SJSA1 (cell line): ENCODE results near the gene PRX. TPM values are rescaled to one million over a fixed set of nuclear protein-coding genes. Genes with fewer than 3 reads are reported as not detected.
"Not testable (repeated sequence)": the region's sequence is repeated elsewhere in the genome, so short reads cannot be mapped to it uniquely, and the experiment has no call there.

ENCODE experiments used
- DNase-seq, 2 experiments: peaks; one replicate each; pipeline ENCODE4 v3.0.0-alpha.2; 2015 to 2020; ENCODE audit warnings: low spot score in 2 of 2, low read depth in 1 of 2
- H3K27ac ChIP-seq: fragments of 250-450 bp; sonication (Bioruptor Pico); 2 replicates; pipeline ENCODE4 v1.5.1; 2020; ENCODE audit warnings: mild to moderate bottlenecking, moderate library complexity
- H3K27me3 ChIP-seq: fragments of 250-450 bp; sonication (Bioruptor Pico); replicated peaks from 2 replicates; pipeline ENCODE4 v1.5.1; 2020; ENCODE audit warnings: mild to moderate bottlenecking, moderate library complexity
- H3K36me3 ChIP-seq: fragments of 250-450 bp; sonication (Bioruptor Pico); 2 replicates; pipeline ENCODE4 v1.5.1; 2020; ENCODE audit warnings: mild to moderate bottlenecking
- H3K4me1 ChIP-seq: fragments of 250-450 bp; sonication (Bioruptor Pico); replicated peaks from 2 replicates; pipeline ENCODE4 v1.6.1; 2021; ENCODE audit warnings: mild to moderate bottlenecking
- H3K4me3 ChIP-seq: fragments of 250-450 bp; sonication (Bioruptor Pico); 2 replicates; pipeline ENCODE4 v1.5.1; 2020; ENCODE audit warnings: mild to moderate bottlenecking
- H3K9me3 ChIP-seq: fragments of 250-450 bp; sonication (Bioruptor Pico); replicated peaks from 2 replicates; pipeline ENCODE4 v1.5.1; 2020; ENCODE audit warnings: mild to moderate bottlenecking
- total RNA-seq: library from RNA; depleted of rRNA; stranded (reverse); fragments of >200 nt; shearing (Covaris generic); gene quantifications from 2 replicates; pipeline ENCODE4 v1.2.3, GENCODE V29; 2014; rRNA removed

The PRX gene, protein sequence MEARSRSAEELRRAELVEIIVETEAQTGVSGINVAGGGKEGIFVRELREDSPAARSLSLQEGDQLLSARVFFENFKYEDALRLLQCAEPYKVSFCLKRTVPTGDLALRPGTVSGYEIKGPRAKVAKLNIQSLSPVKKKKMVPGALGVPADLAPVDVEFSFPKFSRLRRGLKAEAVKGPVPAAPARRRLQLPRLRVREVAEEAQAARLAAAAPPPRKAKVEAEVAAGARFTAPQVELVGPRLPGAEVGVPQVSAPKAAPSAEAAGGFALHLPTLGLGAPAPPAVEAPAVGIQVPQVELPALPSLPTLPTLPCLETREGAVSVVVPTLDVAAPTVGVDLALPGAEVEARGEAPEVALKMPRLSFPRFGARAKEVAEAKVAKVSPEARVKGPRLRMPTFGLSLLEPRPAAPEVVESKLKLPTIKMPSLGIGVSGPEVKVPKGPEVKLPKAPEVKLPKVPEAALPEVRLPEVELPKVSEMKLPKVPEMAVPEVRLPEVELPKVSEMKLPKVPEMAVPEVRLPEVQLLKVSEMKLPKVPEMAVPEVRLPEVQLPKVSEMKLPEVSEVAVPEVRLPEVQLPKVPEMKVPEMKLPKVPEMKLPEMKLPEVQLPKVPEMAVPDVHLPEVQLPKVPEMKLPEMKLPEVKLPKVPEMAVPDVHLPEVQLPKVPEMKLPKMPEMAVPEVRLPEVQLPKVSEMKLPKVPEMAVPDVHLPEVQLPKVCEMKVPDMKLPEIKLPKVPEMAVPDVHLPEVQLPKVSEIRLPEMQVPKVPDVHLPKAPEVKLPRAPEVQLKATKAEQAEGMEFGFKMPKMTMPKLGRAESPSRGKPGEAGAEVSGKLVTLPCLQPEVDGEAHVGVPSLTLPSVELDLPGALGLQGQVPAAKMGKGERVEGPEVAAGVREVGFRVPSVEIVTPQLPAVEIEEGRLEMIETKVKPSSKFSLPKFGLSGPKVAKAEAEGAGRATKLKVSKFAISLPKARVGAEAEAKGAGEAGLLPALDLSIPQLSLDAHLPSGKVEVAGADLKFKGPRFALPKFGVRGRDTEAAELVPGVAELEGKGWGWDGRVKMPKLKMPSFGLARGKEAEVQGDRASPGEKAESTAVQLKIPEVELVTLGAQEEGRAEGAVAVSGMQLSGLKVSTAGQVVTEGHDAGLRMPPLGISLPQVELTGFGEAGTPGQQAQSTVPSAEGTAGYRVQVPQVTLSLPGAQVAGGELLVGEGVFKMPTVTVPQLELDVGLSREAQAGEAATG (N-terminal part only)
- total RNA-seq, result 0.88 and 2.4 TPM in 2 replicates

DNA sequence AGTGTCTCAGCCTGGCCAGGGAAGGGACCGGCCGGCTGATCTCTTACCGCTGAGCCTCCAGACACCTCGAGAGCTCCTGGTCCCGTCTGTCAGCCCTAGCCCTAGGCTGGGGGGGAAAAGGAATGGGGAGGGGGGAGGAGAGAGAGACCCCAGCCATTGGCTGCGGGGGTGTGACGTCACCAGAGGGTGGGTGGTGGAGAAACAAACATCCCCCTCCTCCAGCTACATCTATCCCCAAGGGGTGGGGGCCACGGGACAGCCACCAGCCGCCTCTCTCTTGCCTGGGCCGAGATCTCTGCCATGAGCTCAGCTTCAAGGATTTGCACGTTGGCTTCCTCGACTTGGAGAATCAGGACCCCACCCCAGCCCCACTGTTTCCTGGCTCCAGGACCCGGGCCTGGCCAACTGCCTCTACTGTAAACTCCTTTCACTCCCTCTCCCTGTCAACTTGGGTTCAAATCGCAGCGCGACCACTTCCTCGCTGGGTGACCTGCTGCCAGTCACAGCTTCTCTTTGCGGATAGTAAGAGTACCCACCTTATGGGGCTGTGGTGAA is at the start of gene PRX:
Gene PRX (minus strand): TSS at position 88 of the 555 bp plus-strand sequence. CDS start 5,446 bp downstream, outside the sequence.
- Histone ChIP-seq H3K4me1 (peaks cover 20% of the 10 kb centered on the region), H3K9me3 (no peaks in the 10 kb centered on the region), H3K27ac (no peak within 1 kb of the TSS), H3K27me3 (no peaks in the 10 kb centered on the region), H3K36me3 (no peaks in the 10 kb centered on the region), H3K4me3 (no peak within 1 kb of the TSS)
- no peak for DNase-seq

DNA sequence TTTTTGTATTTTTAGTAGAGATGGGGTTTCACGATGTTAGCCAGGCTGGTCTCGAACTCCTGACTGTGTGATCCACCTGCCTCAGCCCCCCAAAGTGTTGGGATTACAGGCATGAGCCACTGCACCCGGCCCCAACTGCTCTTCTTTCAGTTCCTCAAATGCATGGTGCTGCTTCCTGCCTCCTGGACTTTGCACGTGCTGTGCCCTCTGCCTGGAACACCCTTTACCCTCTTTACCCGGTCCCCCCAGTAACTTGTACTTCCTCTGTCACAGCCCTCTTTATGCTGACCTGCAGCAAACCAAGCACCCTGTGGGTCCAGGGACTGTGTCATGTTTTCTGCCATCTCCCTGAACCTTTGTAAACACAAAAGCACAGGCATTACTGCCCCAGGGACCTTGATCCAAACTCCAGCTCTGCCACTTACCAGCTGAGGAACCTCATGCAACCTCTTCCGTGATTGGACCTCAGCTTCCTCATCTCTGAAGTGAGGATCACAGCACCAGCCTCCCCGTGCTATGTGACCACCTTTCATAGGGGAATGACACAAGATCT is 48.6 kb upstream of the PRX start:
- H3K36me3 ChIP-seq, result no peaks in the 10 kb centered on the region
- peaks cover 5% of the 10 kb centered on the region for H3K27me3 ChIP-seq
- no peak for DNase-seq
- no peak overlapping the region for H3K4me3 ChIP-seq
- H3K4me1 ChIP-seq, result peaks cover 25% of the 10 kb centered on the region
- H3K27ac ChIP-seq, result no peak overlapping the region
- H3K9me3 ChIP-seq, result no peaks in the 10 kb centered on the region

DNA sequence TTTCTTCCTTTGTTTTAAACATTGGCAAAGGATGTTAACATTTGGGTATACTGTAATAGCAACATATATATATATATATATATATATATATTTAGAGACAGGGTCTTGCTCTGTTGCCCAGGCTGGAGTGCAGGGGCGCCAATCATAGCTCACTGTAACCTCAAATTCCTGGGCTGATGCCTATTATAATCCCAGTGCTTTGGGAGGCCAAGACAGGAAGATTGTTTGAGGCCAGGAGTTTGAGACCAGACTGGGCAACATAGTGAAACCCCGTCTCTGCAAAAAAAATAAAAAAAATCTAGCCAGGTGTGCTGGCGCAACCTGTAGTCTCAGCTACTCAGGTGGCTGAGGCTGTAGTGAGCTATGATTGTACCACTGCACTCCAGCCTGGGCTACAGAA is 47.0 kb upstream of the PRX start:
- Histone ChIP-seq H3K36me3 (no peaks in the 10 kb centered on the region), H3K27ac (no peak overlapping the region), H3K4me3 (no peak overlapping the region), H3K9me3 (no peaks in the 10 kb centered on the region), H3K27me3 (no peaks in the 10 kb centered on the region), H3K4me1 (peaks cover 15% of the 10 kb centered on the region)
- no peak for DNase-seq

DNA sequence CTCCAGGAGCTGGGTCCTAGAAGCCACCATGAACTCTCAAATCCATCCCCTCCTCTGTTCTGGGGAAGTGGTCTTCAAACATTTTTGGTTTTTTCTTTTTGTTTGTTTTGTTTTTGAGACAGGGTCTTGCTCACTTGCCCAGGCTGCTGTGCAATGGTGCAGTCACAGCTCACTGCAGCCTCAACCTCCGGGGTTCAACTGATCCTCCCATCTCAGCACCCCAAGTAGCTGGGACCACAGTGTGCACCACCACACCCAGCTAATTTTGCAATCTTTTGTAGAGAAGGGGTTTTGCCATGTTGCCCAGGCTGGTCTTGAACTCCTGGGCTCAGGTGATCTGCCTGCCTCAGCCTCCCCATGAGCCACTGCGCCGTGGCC is 45.4 kb upstream of the PRX start:
- H3K4me1 ChIP-seq, result peaks cover under 1% of the 10 kb centered on the region
- no peaks in the 10 kb centered on the region for H3K36me3 ChIP-seq
- no peaks in the 10 kb centered on the region for H3K27me3 ChIP-seq
- H3K27ac ChIP-seq, result no peak overlapping the region
- no peaks in the 10 kb centered on the region for H3K9me3 ChIP-seq
- DNase-seq, result no peak
- H3K4me3 ChIP-seq, result no peak overlapping the region

DNA sequence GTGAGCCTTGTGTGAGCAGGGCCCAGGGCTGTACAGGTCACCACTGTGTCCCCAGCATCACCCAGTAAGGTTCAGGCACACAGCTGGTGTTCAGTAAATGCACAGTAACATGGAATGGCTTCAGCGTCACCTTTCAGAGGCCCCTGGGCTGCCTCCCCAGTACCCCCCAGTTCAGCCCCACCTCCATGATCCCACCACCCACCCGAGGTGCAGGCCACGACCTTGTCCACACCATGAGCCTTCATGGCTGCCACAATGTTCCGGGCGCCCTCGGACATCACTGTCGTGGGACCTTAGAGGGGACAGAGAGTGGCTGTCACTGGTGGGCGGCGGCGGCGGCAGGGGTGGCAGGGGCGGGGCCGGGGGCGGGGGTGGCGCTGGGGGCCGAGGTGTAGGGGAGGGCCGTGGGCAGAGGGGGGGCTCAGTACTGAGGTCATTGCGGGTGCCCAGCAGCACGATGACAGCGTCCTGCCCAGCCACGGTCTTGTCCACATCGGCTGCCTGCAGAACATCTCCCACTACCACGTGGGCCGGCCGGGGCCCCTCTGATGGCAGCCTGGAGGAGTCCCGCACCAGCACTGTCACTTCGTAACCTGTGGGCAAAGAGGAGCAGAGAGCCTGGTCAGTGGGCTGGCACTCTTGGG is 44.9 kb upstream of the PRX start:
- Histone ChIP-seq H3K4me1 (no peaks in the 10 kb centered on the region), H3K4me3 (no peak overlapping the region), H3K9me3 (no peaks in the 10 kb centered on the region), H3K36me3 (no peaks in the 10 kb centered on the region), H3K27ac (no peak overlapping the region), H3K27me3 (no peaks in the 10 kb centered on the region)
- DNase-seq, result no peak

DNA sequence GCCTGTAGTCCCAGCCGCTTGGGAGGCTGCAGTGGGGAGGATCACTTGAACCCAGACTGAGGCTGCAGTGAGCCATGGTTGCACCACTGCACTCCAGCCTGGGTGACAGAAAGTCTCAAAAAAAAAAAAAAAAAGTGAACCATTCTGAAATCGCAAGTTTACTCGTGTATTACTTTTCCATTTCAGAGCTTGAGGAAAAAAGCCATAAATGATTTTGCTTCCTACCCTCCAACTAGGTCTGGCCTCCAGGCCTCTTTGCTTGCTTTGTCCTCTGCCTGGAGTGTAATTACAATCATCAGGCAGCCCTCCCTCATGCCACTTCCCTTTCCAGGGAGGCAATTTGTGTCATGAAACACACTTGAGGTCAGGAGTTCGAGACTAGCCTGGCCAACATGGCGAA is 43.9 kb upstream of the PRX start:
- Histone ChIP-seq H3K36me3 (no peaks in the 10 kb centered on the region), H3K4me1 (no peaks in the 10 kb centered on the region), H3K27ac (no peak overlapping the region), H3K27me3 (no peaks in the 10 kb centered on the region), H3K4me3 (no peak overlapping the region), H3K9me3 (no peaks in the 10 kb centered on the region)
- DNase-seq, result no peak

DNA sequence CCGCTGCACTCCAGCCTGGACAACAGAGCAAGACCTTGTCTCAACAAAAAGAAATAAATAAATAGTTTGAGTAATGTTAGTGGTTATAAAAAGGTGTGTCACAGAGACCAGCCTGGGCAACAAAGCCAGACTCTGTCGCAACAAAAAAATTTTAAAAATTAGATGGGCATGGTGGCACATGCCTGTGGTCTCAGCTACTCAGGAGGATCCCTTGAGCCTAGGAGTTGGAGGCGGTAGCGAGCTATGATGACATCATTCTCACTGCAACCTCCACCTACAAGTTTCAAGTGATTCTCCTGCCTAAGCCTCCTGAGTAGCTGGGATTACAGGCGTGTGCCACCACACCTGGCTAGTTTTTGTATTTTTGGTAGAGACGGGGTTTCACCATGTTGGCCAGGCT is 40.8 kb upstream of the PRX start:
- not testable (repeated sequence) for H3K4me3 ChIP-seq, H3K36me3 ChIP-seq, H3K4me1 ChIP-seq, H3K27ac ChIP-seq, DNase-seq, H3K27me3 ChIP-seq, H3K9me3 ChIP-seq

DNA sequence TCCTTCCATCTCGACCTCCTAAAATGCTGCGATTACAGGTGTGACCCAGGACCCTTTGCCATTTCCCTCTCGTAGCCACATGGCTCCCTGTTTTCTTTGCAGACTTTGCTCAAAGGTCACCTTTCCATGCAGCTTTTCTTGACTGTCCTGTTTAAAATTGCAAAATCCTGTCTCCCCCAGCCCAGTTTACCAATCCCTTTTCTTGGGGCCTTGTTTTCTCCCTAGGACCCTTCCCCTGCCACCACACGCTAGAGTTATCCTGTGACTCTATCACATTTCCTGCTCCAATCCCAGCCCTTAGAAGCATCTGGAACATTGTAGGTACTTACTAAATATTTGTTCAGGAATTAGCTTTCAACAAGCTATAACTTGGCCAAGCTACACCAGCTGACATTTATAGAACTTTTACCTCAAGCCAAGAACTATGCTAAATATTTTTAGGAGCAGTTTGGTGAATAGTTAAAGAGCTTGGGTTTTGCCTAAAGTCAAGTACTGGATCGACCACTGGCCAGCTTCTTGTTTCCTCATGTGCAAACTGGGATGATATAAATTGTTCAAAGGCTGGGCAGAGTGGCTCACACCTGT is 40.1 kb upstream of the PRX start:
- Histone ChIP-seq H3K9me3 (no peaks in the 10 kb centered on the region), H3K4me1 (no peaks in the 10 kb centered on the region), H3K36me3 (0 out of 2 replicates have a peak, but pooled peaks cover 3% of the 10 kb centered on the region), H3K27ac (no peak overlapping the region), H3K4me3 (no peak overlapping the region), H3K27me3 (no peaks in the 10 kb centered on the region)
- DNase-seq, result no peak

DNA sequence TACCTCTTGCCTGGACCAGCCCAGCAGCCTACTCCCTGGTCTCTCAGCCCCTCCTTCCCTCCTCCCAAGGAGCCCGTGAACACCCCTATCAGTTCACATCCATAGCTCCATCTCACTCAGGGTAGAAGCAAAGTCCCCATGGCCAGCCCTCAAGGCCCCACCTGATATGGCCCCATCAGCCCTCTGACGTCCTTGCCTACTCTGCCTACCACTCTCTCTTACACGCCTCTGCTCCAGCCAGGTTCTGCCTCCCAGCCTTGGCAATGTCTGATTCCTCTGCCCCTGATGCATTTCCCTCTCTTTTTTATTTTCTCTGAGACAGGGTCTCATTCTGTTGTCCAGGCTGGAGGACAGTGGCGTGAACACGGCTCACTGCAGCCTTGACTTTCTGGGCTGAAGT is 38.8 kb upstream of the PRX start:
- H3K4me3 ChIP-seq, result no peak overlapping the region
- no peaks in the 10 kb centered on the region for H3K27me3 ChIP-seq
- H3K9me3 ChIP-seq, result no peaks in the 10 kb centered on the region
- no peak for DNase-seq
- H3K27ac ChIP-seq, result no peak overlapping the region
- H3K4me1 ChIP-seq, result no peaks in the 10 kb centered on the region
- 0 out of 2 replicates have a peak, but pooled peaks cover 3% of the 10 kb centered on the region for H3K36me3 ChIP-seq

DNA sequence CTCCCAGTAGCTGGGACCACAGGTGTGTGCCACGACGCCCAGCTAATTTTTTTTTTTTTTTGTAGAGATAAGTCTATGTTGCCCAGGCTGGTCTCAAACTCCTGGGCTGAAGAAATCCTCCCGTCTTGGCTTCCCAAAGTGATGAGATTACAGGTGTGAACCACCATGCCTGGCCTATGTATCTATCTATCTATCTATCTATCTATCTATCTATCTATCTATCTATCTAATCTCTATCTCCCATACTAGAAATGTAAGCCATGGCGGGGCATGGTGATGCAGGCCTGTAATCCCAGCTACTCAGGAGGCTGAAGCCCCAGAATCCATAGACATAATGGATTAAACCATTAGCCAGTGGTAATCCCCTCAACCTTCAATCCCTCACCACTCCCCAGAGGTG is 37.5 kb upstream of the PRX start:
- H3K4me1 ChIP-seq, result no peaks in the 10 kb centered on the region
- H3K9me3 ChIP-seq, result no peaks in the 10 kb centered on the region
- H3K27ac ChIP-seq, result no peak overlapping the region
- no peak for DNase-seq
- H3K27me3 ChIP-seq, result no peaks in the 10 kb centered on the region
- H3K36me3 ChIP-seq, result 0 out of 2 replicates have a peak, but pooled peaks cover 3% of the 10 kb centered on the region
- no peak overlapping the region for H3K4me3 ChIP-seq

DNA sequence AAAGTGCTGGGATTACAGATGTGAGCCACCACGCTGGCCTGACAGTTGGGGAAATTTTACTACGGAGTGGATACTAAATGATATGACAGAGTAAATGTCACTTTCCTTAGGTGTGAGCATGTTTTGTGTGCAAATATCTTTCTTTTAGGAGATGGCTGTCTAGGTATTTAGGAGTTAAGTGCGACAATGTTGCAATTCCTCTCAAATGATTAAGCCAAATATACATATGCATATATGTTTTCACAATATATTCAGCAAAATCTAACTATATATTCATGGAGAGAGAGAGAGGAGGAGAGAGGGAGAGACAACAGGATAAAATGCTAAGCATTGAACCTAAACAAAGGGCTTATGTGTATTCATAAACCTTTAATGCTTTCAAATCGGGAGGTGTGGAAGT is 36.3 kb upstream of the PRX start:
- Histone ChIP-seq H3K27me3 (no peaks in the 10 kb centered on the region), H3K36me3 (0 out of 2 replicates have a peak, but pooled peaks cover 3% of the 10 kb centered on the region), H3K27ac (no peak overlapping the region), H3K4me1 (no peaks in the 10 kb centered on the region), H3K9me3 (no peaks in the 10 kb centered on the region), H3K4me3 (no peak overlapping the region)
- no peak for DNase-seq

DNA sequence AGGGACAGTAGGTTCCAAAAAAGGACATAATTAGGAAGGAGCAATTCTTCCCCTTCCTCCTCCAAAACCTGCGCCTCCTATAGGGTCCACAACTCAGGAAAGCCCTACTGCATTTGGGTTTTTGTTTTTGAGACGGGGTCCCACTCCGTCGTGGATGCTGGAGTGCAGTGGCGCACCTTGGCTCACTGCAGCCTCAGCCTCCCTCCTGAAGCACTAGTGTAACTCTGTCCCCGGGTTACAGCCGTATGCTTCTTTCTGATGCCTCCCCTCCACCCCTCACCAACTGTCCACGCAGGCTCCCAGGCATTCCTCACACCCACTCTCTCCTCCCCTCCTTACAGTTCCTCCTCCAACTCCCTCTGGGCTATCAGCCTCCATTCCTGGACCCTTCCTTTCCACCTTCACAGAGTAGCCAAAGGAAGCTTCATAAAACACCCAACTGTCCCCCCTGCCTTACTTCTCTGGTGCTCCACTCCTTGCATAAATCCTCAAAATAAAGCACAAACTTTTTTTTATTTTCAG is 33.1 kb upstream of the PRX start:
- Histone ChIP-seq H3K27ac (no peak overlapping the region), H3K4me1 (peaks cover 7% of the 10 kb centered on the region), H3K9me3 (no peaks in the 10 kb centered on the region), H3K27me3 (no peaks in the 10 kb centered on the region), H3K4me3 (no peak overlapping the region), H3K36me3 (peaks cover 20% of the 10 kb centered on the region)
- no peak for DNase-seq
